HCT116 (cell line): ENCODE data around the gene CCDC30. TPM values are rescaled to one million over a fixed set of nuclear protein-coding genes. Genes with fewer than 3 reads are reported as not detected.

Source experiments
- ATAC-seq: fragments of 200-7000 bp; cut with Tn5 transposase; 2 replicates; pipeline ENCODE4 v1.9.1; 2020; ENCODE audit warnings: mild to moderate bottlenecking, moderate library complexity
- BruUV-seq: library from RNA; stranded (reverse); fragments of 400-500 nt; replicated peaks from 2 replicates; lab custom pipeline; 2021; lab: Mats Ljungman, UMichigan
- CTCF ChIA-PET: fragments of 300-600 bp; sonication (Branson Sonifier 250); formaldehyde crosslinking; loops from one replicate; lab custom pipeline; 2021; ENCODE audit warnings: antibody characterized with exemption; lab: Charles Lee
- POLR2A ChIA-PET: fragments of 300-600, 350-600 bp; sonication (Branson Sonifier 250); formaldehyde crosslinking; loops from one replicate; lab custom pipeline; 2021; ENCODE audit warnings: antibody characterized with exemption; lab: Charles Lee
- RAD21 ChIA-PET, 2 experiments: fragments of 300-600 bp; sonication (Branson Sonifier 250); formaldehyde crosslinking; loops; one replicate each; lab custom pipeline; 2023; ENCODE audit warnings: low total read pairs in 2 of 2; ENCODE audit not compliant: uncharacterized antibody in 2 of 2, unreplicated experiment in 2 of 2, low non-redundant PET in 1 of 2; lab: Charles Lee
- DNase-seq: peaks from one replicate; pipeline ENCODE4 v3.0.0-alpha.2; 2010; ENCODE audit warnings: low read depth, low spot score
- H2AFZ ChIP-seq: fragments of 200-600 bp; shearing (Covaris generic), sonication (generic); 2 replicates; pipeline ENCODE4 v1.6.1; 2017; ENCODE audit warnings: low read depth, mixed run types, mixed read lengths, antibody characterized with exemption, low read length; ENCODE audit not compliant: poor library complexity, severe bottlenecking
- H3K27ac ChIP-seq: 2 replicates; pipeline ENCODE4 v1.5.1; 2012; ENCODE audit warnings: low read depth, low read length
- H3K27me3 ChIP-seq: fragments of 200-600 bp; sonication (generic); 2 replicates; pipeline ENCODE4 v1.6.1; 2016; ENCODE audit warnings: mixed run types, low read length, mixed read lengths; ENCODE audit not compliant: insufficient read depth
- H3K36me3 ChIP-seq, 2 experiments: fragments of 200-500 bp in 1 of 2; fragments of 200-600 bp in 1 of 2; sonication (Bioruptor generic) in 1 of 2; sonication (generic) in 1 of 2; 2 replicates each; pipeline versions ENCODE4 v1.5.1 to v1.6.1; 2014 to 2016; ENCODE audit warnings: low read length in 2 of 2, inconsistent platforms in 1 of 2, mixed read lengths in 1 of 2, mixed run types in 1 of 2; ENCODE audit not compliant: insufficient read depth in 2 of 2, control insufficient read depth in 1 of 2
- H3K4me1 ChIP-seq, 2 experiments: fragments of 200-600 bp in 1 of 2; sonication (generic) in 1 of 2; 2 replicates each; pipeline versions ENCODE4 v1.5.1 to v1.6.1; 2012 to 2017; ENCODE audit warnings: low read length in 2 of 2, inconsistent platforms in 1 of 2, mild to moderate bottlenecking in 1 of 2, mixed read lengths in 1 of 2, mixed run types in 1 of 2, moderate library complexity in 1 of 2; ENCODE audit not compliant: insufficient read depth in 2 of 2, control insufficient read depth in 1 of 2
- H3K4me2 ChIP-seq: fragments of 200-600 bp; sonication (generic); 2 replicates; pipeline ENCODE4 v1.6.1; 2017; ENCODE audit warnings: mixed run types, low read length, mixed read lengths
- H3K4me3 ChIP-seq, 2 experiments: fragments of 200-600 bp in 1 of 2; sonication (generic) in 1 of 2; replicated peaks in 1 of 2; 2 replicates each; pipeline ENCODE4 v1.5.1; 2011 to 2016; ENCODE audit warnings: low read length in 2 of 2, control low read depth in 1 of 2, low read depth in 1 of 2, mild to moderate bottlenecking in 1 of 2, mixed read lengths in 1 of 2, mixed run types in 1 of 2
- H3K79me2 ChIP-seq: fragments of 200-600 bp; sonication (generic); 2 replicates; pipeline ENCODE4 v1.6.1; 2017; ENCODE audit warnings: mild to moderate bottlenecking, mixed run types, low read length, moderate library complexity, mixed read lengths; ENCODE audit not compliant: insufficient read depth
- H3K9ac ChIP-seq: fragments of 200-600 bp; sonication (generic); 2 replicates; pipeline ENCODE4 v1.6.1; 2016; ENCODE audit warnings: low read length, mixed read lengths
- H3K9me2 ChIP-seq: fragments of 200-600 bp; sonication (generic), shearing (Covaris generic); 2 replicates; pipeline ENCODE4 v1.6.1; 2017; ENCODE audit warnings: mixed run types, mild to moderate bottlenecking, moderate library complexity; ENCODE audit not compliant: insufficient read depth
- H3K9me3 ChIP-seq, 2 experiments: fragments of 200-500 bp in 1 of 2; fragments of 200-600 bp in 1 of 2; sonication (Bioruptor generic) in 1 of 2; sonication (generic) in 1 of 2; 2 replicates each; pipeline ENCODE4 v1.6.1; 2014 to 2017; ENCODE audit warnings: low read length in 2 of 2, mixed read lengths in 2 of 2, inconsistent platforms in 1 of 2, low read depth in 1 of 2, mild to moderate bottlenecking in 1 of 2, mixed run types in 1 of 2, moderate library complexity in 1 of 2; ENCODE audit not compliant: control insufficient read depth in 1 of 2, insufficient read depth in 1 of 2
- H4K20me1 ChIP-seq: fragments of 200-600 bp; sonication (generic), shearing (Covaris generic); 2 replicates; pipeline ENCODE4 v1.6.1; 2017; ENCODE audit warnings: mixed run types, mild to moderate bottlenecking, moderate library complexity; ENCODE audit not compliant: insufficient read depth
- CBX3 ChIP-seq: IDR thresholded peaks from 2 replicates; pipeline ENCODE4 v1.6.1; 2012; ENCODE audit warnings: low read depth
- CEBPB ChIP-seq: IDR thresholded peaks from 2 replicates; pipeline ENCODE4 v1.6.1; 2012; ENCODE audit warnings: low read depth
- CTCF ChIP-seq, 3 experiments: fragments of 200-600 bp in 1 of 3; sonication (generic) in 1 of 3; IDR thresholded peaks in 2 of 3; conservative IDR thresholded peaks in 1 of 3; 2 replicates each; pipeline ENCODE4 v1.5.1; 2012 to 2017; ENCODE audit warnings: low read depth in 2 of 3, low read length in 2 of 3, antibody characterized with exemption in 1 of 3, borderline replicate concordance in 1 of 3, control low read depth in 1 of 3, mild to moderate bottlenecking in 1 of 3, mixed read lengths in 1 of 3, mixed run types in 1 of 3, moderate library complexity in 1 of 3; ENCODE audit not compliant: insufficient read depth in 1 of 3
- EGR1 ChIP-seq: IDR thresholded peaks from 2 replicates; pipeline ENCODE4 v1.6.1; 2012; ENCODE audit warnings: low read depth
- ELF1 ChIP-seq: IDR thresholded peaks from 2 replicates; pipeline ENCODE4 v1.6.1; 2012; ENCODE audit warnings: low read depth, borderline replicate concordance
- EZH2phosphoT487 ChIP-seq: fragments of 200-600 bp; IDR thresholded peaks from 2 replicates; pipeline ENCODE4 v1.6.1; 2018; ENCODE audit warnings: antibody characterized with exemption, borderline replicate concordance
- FOSL1 ChIP-seq: IDR thresholded peaks from 2 replicates; pipeline ENCODE4 v1.6.1; 2012; ENCODE audit warnings: low read depth
- JUND ChIP-seq: IDR thresholded peaks from 2 replicates; pipeline ENCODE4 v1.6.1; 2012
- MAX ChIP-seq: IDR thresholded peaks from 2 replicates; pipeline ENCODE4 v1.6.1; 2012
- POLR2A ChIP-seq: IDR thresholded peaks from 2 replicates; pipeline ENCODE4 v1.7.0; 2011; ENCODE audit warnings: borderline replicate concordance; ENCODE audit not compliant: insufficient read depth, insufficient read length; ENCODE audit errors: extremely low read depth
- RAD21 ChIP-seq: IDR thresholded peaks from 2 replicates; pipeline ENCODE4 v1.6.1; 2012; ENCODE audit warnings: low read depth, mild to moderate bottlenecking
- REST ChIP-seq: IDR thresholded peaks from 2 replicates; pipeline ENCODE4 v1.6.1; 2012; ENCODE audit warnings: low read depth
- SIN3A ChIP-seq: IDR thresholded peaks from 2 replicates; pipeline ENCODE4 v1.6.1; 2012; ENCODE audit warnings: low read depth
- SP1 ChIP-seq: IDR thresholded peaks from 2 replicates; pipeline ENCODE4 v1.6.1; 2012; ENCODE audit warnings: low read depth
- SRF ChIP-seq: IDR thresholded peaks from 2 replicates; pipeline ENCODE4 v1.6.1; 2012; ENCODE audit warnings: low read depth
- TCF7L2 ChIP-seq: IDR thresholded peaks from 2 replicates; pipeline ENCODE4 v1.7.0; 2011; ENCODE audit warnings: borderline replicate concordance, inconsistent platforms; ENCODE audit not compliant: insufficient read depth, insufficient read length; ENCODE audit errors: extremely low read depth
- YY1 ChIP-seq: IDR thresholded peaks from 2 replicates; pipeline ENCODE4 v1.6.1; 2011; ENCODE audit warnings: low read length, low read depth, moderate library complexity, mild to moderate bottlenecking; ENCODE audit not compliant: insufficient replicate concordance; ENCODE audit errors: extremely low read depth
- ZBTB33 ChIP-seq: IDR thresholded peaks from 2 replicates; pipeline ENCODE4 v1.6.1; 2011; ENCODE audit warnings: mild to moderate bottlenecking, low read length, moderate library complexity; ENCODE audit not compliant: insufficient replicate concordance; ENCODE audit errors: extremely low read depth
- ZFX ChIP-seq: fragments of 450-650 bp; IDR thresholded peaks from 2 replicates; pipeline ENCODE4 v1.6.1; 2017
- ZNF274 ChIP-seq: fragments of 200-500 bp; sonication (Bioruptor generic); IDR thresholded peaks from 2 replicates; pipeline ENCODE4 v1.6.1; 2014; ENCODE audit warnings: mild to moderate bottlenecking, low read depth, low read length, inconsistent platforms
- intact Hi-C: fragments of 100-400 bp; cut with micrococcal nuclease; formaldehyde crosslinking; loops from 2 replicates; pipeline ENCODE4 v1.10.0; 2022
- total RNA-seq: library from RNA; stranded (reverse); gene quantifications from one replicate; pipeline ENCODE4 v1.2.1, GENCODE V29; 2021; ENCODE audit not compliant: unreplicated experiment

The CCDC30 gene
- total RNA-seq, 1 experiment from 2014 or later = 2.0 TPM

- TF ChIP-seq POLR2A = no peak
- no peak for TF ChIP-seq ELF1
- TF ChIP-seq EGR1 = no peak
- no peak for TF ChIP-seq RAD21
- no peak for TF ChIP-seq YY1
- no peak for TF ChIP-seq CTCF (IDR thresholded peaks at IDR 0.05 in 2 of 3, conservative IDR thresholded peaks at IDR 0.05 in 1 of 3; ENCODE audit: borderline replicate concordance in 1 of 3, insufficient read depth in 1 of 3, low read depth in 2 of 3, low read length in 2 of 3)
- no peak for TF ChIP-seq EZH2phosphoT487
- TF ChIP-seq TCF7L2 = no peak
- no peak for TF ChIP-seq ZNF274
- TF ChIP-seq FOSL1 = no peak
- TF ChIP-seq ZBTB33 = no peak
- no peak for TF ChIP-seq CBX3
- TF ChIP-seq JUND = no peak
- no peak for TF ChIP-seq MAX
- no peak for TF ChIP-seq SP1
- no peak for TF ChIP-seq SIN3A
- TF ChIP-seq SRF = no peak
- no peak for TF ChIP-seq ZFX
- no peak for TF ChIP-seq REST
- TF ChIP-seq CEBPB = no peak
- Histone ChIP-seq H3K9me3 (no peaks in the 10 kb centered on the region), H3K27me3 (no peaks in the 10 kb centered on the region), H4K20me1 (no peaks in the 10 kb centered on the region), H3K27ac (no peak overlapping the region), H3K9me2 (no peaks in the 10 kb centered on the region), H2AFZ (no peak overlapping the region), H3K9ac (no peak overlapping the region), H3K4me1 (no peaks in the 10 kb centered on the region), H3K36me3 (no peaks in the 10 kb centered on the region), H3K4me2 (no peak overlapping the region), H3K79me2 (no peaks in the 10 kb centered on the region), H3K4me3 (no peak overlapping the region)
- intact Hi-C loops = loop anchor here (10.0 kb wide), 4 partner anchors 232 to 1002 kb away; no protein-coding TSS in a partner anchor
- ChIA-PET CTCF (interaction anchor here (1.5 to 2.4 kb wide), 3 partner anchors 13 to 181 kb away, joined by 11 to 15 read pairs (median 13); no protein-coding TSS in a partner anchor), POLR2A (no interaction called here), RAD21 (no interaction called here)
- no TSS peak for BruUV-seq
- no peak for DNase-seq
- no peak for ATAC-seq
Observed at GRCh38 chr1:42576935-42577334, 113.8 kb downstream of the CCDC30 start.
